HG03045 (cell line): ENCODE results near the gene ZNF285.
"Not testable (repeated sequence)": the region's sequence is repeated elsewhere in the genome, so short reads cannot be mapped to it uniquely, and the experiment has no call there.

Experiments used
- ATAC-seq: cut with Tn5 transposase; IDR thresholded peaks from one replicate; pipeline ENCODE4 v1.9.1; 2021; ENCODE audit warnings: mild to moderate bottlenecking, moderate library complexity; ENCODE audit not compliant: unreplicated experiment

ZNF285 gene

DNA sequence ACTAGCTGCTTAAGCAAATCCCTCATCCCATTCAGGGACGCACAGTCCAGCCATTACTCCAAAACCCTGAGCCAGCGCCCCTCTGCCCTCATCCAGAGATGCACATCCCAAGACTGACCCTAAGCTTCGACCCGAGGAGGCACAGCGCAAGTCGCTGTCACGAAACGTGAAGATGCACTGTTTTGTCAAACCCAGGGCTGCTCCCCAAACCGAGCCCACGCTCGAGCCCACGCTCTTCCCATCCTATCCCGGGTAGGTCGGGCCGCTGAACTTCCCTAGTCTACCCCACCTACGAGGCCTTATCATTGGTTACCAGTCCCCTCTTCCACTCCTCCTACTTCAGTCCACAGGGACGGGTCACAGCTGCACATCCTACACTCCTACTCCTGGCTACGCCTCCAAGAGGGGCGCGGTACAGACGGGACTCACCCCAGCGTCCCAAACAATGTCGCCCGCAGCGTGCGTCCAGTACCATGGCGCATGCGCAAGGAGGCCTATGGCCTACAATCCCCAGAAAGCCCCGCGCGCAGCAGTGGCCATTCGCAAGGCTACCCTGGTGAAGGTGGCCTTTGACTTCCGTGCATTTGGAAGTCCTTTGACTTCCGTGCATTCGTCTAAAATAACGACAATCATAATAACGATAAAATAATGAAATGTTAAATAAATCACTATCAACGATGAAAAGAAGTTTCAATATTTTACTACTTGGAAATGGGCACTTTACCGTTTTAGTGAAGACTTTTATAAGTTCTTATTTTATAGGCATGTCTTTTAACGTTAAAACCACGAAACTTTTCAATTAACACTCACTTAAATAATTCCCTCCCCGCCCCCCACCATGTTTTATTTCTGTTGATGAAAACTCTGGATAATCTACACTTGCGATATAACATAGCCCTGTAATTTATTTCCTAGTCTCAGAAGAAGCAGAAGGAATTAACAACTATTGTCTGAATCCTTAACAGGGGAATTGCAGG lies at the start of gene ZNF285:
Gene ZNF285, minus strand, starts transcription at position 470 of the 977 bp plus-strand sequence. CDS start 4,395 bp downstream, outside the sequence.
- no peak for ATAC-seq

DNA sequence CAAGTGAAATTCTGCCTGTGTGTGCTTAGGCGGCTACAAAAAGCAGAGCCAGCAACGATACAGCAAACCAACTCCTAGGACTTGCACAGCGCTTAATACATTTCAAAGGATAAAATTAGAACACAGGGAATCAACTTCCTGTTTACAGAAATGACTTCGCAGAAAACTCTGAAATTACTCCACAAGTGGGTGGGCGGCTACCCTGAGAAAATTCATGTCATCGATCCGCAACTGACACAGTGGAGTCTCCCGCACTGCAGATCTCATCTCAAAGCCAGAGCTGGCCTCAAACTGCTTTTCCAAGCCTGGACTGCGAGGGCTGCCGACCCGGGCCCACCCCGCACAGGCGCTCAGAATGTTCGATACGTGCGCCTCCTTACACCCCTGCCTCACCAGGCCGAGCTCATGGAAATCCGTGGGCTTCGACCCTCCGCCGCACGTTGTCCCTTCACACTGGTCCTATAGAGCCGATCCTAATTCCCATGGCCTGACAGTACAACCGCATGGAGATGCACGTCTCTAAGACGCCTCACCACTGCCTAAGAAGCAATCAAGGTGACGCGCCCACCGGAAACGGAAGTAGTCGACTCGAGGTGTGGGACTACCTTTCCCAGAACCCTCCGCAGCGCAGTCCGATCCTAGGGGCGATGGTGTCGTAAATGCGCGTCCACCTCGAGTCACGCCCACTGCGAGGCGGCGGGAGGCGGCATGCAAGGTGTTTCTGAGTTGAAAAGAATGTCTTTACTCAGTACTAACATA lies 46.7 kb upstream of the ZNF285 start, which contains the start of gene ZNF229:
Gene ZNF229, minus strand, starts transcription at position 557 of the 759 bp plus-strand sequence. CDS start 5,625 bp downstream, outside the sequence.
- no peak for ATAC-seq

DNA sequence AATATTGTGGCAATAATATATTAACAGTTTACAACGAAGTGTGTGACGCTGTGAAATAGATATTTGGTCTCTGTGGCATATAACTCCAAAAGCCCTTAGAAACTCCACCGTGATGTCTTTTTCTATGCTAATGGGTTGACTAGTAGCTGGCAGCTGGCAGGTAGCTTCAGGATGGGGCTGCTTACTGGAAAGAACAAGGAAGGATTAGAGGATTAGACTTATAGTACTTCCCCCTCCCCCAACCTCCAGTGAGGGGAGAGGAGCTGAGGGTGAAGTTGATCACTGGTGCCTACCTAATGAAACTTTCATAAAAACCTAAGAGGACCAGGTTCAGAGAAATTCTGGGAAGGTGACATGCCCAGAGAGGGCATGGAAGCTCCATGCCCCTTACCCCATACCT lies 37.0 kb upstream of the ZNF285 start:
- ATAC-seq: no peak

DNA sequence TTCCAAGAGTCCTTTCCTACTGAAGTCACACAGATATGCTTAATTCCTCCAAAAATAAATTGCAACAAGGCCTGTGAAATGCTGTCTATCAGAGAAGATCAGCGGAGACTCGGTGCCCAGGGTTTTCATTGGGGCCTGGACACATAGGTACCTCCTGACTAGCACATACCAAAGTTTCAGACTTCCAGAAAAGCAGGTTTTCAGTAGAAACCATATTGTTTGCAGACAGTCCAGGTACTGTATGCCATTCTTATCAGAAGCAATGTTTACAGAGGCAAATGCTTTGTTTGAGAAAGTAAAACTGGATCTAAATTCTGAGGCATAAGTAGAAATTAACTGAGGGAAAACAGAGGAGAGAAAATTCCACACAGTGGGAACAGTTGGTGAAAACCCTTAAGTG lies 34.0 kb upstream of the ZNF285 start:
- no peak for ATAC-seq

DNA sequence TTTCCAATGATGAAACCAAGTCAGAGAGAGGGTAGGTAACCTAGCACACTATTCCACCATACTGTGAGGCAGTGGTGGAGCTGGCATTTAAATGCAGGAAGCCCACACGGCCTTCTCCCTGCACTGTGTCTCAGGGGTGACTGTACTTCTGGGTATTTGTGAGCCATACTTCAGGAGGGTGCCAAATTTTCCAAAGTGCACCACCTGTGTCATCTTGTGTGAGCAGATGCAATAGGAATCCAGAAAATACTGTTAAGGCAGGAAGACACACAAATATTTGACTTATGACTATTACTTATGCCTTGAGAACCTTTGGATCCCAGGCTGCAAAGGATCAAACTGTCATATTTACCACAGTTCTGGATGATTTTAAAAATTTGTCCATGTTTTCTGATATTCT lies 29.5 kb upstream of the ZNF285 start:
- no peak for ATAC-seq

DNA sequence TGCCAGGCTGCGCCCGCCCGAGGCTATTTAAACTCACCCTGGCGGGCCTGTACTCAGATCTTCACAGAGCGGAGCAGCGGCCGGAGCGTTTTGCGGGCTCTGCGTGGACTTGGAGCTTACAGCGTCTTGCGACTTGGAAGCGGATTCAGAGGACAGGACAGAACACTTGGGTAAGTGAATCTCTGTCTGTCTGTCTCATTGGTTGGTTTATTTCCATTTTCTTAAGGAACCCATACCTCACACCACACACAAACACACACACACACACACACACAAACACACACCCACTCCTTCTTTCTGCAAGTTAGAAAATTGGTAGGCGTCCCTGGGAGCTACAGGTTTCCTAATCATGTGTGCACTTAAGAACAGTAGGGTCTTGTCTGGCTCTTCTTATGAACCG lies 14.1 kb upstream of the ZNF285 start:
- ATAC-seq: not testable (repeated sequence)

DNA sequence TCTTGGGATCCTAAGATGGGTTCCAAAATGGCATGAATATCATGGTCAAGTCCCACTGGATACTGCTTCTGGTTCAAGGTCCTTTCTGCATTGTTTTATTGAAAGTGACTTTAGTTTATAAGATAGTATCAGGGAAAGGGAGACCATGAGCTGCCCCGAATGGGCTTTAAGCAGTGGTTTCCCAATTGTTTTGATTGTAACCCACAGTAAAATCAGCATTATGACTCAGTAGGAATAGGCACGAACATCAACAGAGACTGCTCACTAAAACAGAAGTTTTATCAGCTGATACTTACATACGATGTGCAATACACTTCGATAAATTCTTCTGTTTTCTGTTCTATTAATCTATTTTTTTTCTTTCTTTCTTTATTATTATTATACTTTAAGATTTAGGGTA lies 12.1 kb downstream of the ZNF285 start:
- not testable (repeated sequence) for ATAC-seq

DNA sequence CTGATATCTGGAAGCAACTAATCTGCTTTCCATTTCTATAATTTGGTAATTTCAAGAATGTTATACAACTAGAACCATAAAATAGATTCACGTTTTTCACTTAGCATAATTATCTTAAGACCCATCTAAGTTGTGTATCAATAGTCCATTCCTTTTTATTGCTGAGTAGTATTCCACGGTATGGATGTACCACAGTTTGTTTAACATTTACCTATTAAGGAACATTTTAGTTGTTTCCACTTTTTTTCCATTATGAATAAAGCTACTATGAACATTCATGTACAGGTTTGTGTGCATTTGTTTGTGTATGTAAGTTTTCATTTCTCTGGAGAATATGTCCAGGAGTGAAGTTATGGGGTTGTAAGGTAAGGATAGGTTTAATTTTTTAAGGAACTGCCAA lies 26.6 kb downstream of the ZNF285 start:
- no peak for ATAC-seq

DNA sequence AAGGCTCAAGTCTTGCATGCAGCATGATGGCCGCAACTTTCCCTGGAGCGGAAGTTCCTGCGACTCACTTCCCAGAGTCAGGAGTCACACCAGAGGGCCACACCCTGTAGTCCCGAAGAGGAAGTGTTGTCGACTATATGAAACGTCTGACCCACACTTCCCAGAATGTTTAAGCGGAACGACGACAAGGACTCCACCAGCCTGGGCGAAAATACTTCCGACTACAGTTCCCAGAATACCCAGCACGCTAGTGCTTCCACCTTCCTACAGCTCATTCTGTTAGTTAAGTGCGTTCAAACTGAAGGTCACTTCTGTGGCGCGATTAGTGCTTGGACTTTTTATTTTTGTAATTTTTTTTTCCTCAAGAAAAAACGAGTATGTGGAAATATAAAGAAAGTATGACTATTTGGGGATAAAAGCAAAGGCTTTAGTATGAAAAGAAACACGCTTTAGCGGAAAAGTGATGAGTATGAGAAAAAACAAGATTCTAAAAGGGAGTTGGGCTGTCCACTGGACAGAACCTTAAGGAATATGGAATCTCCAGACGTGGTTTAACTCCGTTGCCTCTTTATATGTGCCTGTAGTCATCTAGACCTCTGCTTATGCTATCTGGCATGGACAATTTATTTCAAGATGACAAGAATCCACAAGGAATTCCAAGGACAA lies 29.5 kb downstream of the ZNF285 start:
- ATAC-seq: no peak

DNA sequence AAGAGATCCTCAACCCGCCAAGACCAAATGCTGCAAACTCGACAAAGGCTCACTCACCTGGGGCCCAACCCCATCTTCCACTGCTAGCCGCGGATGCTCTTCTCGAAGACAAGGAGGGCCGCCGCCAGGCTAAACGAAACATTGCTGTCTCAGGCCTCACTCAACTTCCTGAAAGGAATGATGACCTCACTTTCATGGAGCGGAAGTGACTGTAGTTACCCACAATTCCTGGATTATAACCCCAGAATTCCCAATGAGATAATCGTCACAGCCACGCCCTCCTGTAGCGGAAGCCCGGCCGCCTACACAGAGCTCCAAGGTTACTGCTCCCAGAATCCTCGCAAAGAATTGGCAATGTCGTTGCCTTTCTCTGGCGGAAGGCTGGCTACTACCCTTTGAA lies 34.4 kb downstream of the ZNF285 start:
- no peak for ATAC-seq

DNA sequence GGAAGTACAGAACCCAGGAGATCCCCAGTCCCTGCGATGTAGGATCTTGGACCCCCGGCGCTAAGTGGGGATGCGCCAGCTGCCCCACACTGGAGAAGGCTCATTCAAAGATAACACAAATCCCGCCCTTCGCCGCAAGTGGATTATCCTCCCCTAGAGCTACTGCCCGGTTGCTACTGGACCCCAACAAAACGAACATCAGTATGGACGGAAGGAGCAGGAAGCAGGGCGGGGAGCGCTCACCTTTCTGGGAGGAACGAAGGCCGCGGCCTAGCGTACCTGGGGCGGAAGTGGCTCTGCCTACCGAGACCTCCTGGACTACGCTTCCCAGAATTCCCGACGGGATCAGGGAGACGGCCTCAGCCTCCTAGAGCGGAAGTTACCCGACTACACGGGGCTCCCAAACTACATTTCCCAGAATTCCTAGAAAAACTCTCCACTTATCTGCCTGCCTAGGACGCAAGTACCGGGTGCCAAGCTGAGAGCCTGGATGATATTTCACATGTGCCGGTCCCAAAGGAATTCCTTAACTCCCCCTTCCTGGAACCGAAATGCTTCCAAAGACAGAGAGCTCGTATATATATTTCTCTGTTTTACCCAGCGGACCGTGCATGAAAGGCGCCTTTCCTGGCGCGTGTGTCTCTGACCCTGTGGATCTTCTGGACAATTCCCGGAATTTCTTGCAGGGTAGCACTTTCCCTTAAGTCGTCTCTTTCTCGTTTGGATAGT lies 44.9 kb downstream of the ZNF285 start, which contains the start of gene ZNF112:
Gene ZNF112, minus strand, starts transcription at position 298 of the 729 bp plus-strand sequence. CDS start 16,141 bp downstream, outside the sequence.
- ATAC-seq: no peak

DNA sequence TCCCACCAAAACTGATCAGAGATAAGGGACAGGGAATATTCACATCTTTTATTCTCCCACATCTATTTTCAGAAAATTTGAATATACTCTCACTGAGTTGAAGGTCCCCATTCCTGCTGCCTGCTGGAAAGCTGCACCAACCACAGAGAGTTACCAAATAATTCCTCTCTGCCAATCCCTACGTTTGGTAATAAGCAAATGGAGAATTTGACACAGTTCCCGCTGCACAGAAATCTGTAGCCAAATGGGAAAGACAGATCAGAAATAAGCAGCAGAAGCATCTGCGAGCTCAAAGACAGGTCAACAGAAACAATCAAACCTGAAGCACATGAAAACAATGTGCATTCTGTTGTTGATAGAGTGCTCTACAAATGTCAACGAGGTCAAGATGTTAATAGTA lies 54.9 kb downstream of the ZNF285 start:
- no peak for ATAC-seq

DNA sequence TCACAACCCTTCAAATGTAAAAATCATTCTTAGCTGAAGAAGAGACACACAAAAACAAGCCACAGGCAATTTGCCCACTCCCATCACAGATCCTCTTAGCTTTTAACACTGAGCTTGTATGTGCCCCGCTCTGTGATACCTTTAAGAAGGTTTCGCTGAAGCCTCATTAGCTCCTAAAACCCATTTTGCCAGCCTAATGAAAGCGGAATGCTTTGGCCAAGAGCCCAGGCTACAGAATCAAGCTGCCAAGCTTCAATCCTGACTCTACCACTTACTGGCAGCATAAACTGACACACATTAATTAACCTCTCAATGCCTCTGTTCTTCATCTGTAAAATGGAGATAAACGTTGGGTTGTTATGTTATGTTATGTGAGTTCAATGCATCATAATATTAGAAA lies 55.4 kb downstream of the ZNF285 start:
- ATAC-seq: no peak

DNA sequence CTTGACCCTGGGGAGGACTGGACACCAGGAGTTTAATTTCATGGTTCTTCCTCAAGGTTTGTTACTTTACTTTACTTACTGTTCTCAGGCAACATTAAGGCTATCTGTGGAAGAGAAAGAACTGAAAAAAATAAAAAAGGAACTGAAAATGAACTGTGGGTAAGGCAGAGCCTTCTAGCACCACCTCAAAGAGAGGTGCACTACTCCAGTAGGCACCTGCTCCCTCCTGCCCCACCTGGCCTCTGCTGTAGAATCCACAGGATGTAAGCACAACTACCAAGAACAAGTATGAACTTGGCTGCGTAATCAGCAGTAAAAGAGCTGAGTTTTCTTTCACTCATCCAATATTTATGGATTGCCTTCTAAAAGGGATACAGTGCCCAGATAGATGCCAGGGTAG lies 57.2 kb downstream of the ZNF285 start:
- ATAC-seq: no peak

DNA sequence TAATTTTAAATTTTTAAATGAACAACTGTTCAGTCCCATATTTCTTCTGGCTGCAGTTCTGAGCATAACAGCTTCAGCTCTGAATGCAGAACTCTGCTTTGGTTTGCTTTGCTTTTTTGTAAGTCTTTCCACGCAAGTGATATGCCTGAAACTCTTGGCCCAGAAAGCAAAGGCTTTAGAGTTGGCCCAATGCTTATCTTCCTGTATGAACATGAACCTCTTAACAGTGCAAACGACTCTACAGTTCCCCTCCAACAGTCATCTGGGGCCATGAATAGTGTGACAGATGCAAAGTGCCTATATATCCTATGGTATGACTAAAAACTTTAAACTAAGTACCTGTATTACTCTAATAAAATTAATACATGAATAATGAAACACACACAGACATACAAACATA lies 59.6 kb downstream of the ZNF285 start:
- ATAC-seq: no peak

DNA sequence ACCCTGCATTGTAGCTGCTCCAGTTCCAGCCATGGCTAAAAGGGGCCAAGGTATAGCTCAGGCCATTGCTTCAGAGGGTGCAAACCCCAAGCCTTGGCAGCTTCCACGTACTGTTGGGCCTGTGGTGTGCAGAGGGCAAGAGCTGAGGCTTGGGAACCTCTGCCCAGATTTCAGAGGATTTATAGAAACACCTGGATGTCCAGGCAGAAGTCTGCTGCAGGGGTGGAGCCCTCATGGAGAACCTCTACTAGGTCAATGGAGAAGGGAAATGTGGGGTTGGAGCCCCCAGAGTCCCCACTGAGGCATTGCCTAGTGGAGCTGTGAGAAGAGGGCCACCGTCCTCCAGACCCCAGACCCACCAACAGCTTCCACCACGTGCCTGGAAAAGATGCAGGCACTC lies 66.8 kb downstream of the ZNF285 start:
- ATAC-seq: not testable (repeated sequence)
